SK-N-SH (cell line): ENCODE data around the gene NRTN. TPM values are rescaled to one million over a fixed set of nuclear protein-coding genes. Genes with fewer than 3 reads are reported as not detected.
"Not testable (repeated sequence)": the region's sequence is repeated elsewhere in the genome, so short reads cannot be mapped to it uniquely, and the experiment has no call there.

Experiments
- CTCF ChIA-PET: fragments of 300-600, 350-600 bp; formaldehyde crosslinking; extraction: SDS; loops from one replicate; lab custom pipeline; 2021; lab: Yijun Ruan, JAX
- POLR2A ChIA-PET: fragments of 350-600 bp; sonication (Branson Sonifier 250); formaldehyde crosslinking; extraction: SDS; loops from one replicate; lab custom pipeline; 2020; ENCODE audit warnings: antibody characterized with exemption, inconsistent platforms; lab: Yijun Ruan, JAX
- DNase-seq: peaks from one replicate; pipeline ENCODE4 v3.0.0; 2012
- H2AFZ ChIP-seq: fragments of 200-600 bp; sonication (generic); 2 replicates; pipeline ENCODE4 v1.8.1; 2016; ENCODE audit warnings: antibody characterized with exemption, mild to moderate bottlenecking, low read depth
- H3F3A ChIP-seq: fragments of 200-600 bp; sonication (generic); replicated peaks from 2 replicates; pipeline ENCODE3; 2016; ENCODE audit warnings: antibody characterized with exemption, mild to moderate bottlenecking; ENCODE audit not compliant: insufficient read depth
- H3K27ac ChIP-seq, 2 experiments: fragments of 200-500 bp in 1 of 2; fragments of 200-600 bp in 1 of 2; sonication (Bioruptor generic) in 1 of 2; sonication (generic), shearing (Covaris generic) in 1 of 2; 2 replicates each; pipeline versions ENCODE4 v1.5.1 to v1.6.1; 2014 to 2016; ENCODE audit warnings: low read depth in 2 of 2, inconsistent platforms in 1 of 2, low read length in 1 of 2, mild to moderate bottlenecking in 1 of 2, mixed read lengths in 1 of 2
- H3K27me3 ChIP-seq: fragments of 200-600 bp; sonication (generic), shearing (Covaris generic); 2 replicates; pipeline ENCODE4 v1.6.1; 2016; ENCODE audit warnings: mixed run types; ENCODE audit not compliant: insufficient read depth
- H3K36me3 ChIP-seq, 2 experiments: fragments of 200-500 bp in 1 of 2; fragments of 200-600 bp in 1 of 2; sonication (Bioruptor generic) in 1 of 2; sonication (generic) in 1 of 2; replicated peaks in 1 of 2; 2 replicates each; pipeline versions ENCODE3 to v1.5.1; 2014 to 2016; ENCODE audit warnings: low read length in 1 of 2, mild to moderate bottlenecking in 1 of 2; ENCODE audit not compliant: insufficient read depth in 2 of 2, control insufficient read depth in 1 of 2
- H3K4me1 ChIP-seq, 2 experiments: fragments of 200-500 bp in 1 of 2; fragments of 200-600 bp in 1 of 2; sonication (Bioruptor generic) in 1 of 2; sonication (generic), shearing (Covaris generic) in 1 of 2; 2 replicates each; pipeline versions ENCODE4 v1.5.1 to v1.6.1; 2014 to 2016; ENCODE audit warnings: low read depth in 1 of 2, low read length in 1 of 2, mixed run types in 1 of 2; ENCODE audit not compliant: insufficient read depth in 2 of 2, control insufficient read depth in 1 of 2
- H3K4me2 ChIP-seq: fragments of 200-600 bp; sonication (generic), shearing (Covaris generic); 2 replicates; pipeline ENCODE4 v1.6.1; 2017; ENCODE audit warnings: mixed run types
- H3K4me3 ChIP-seq, 2 experiments: fragments of 200-500 bp in 1 of 2; fragments of 200-600 bp in 1 of 2; sonication (Bioruptor generic) in 1 of 2; sonication (generic), shearing (Covaris generic) in 1 of 2; 2 replicates each; pipeline versions ENCODE4 v1.5.1 to v1.8.1; 2014 to 2016; ENCODE audit warnings: low read depth in 2 of 2, inconsistent platforms in 1 of 2, low read length in 1 of 2, mild to moderate bottlenecking in 1 of 2, mixed read lengths in 1 of 2, moderate library complexity in 1 of 2
- H3K79me2 ChIP-seq: fragments of 200-600 bp; sonication (generic); 2 replicates; pipeline ENCODE4 v1.8.1; 2017; ENCODE audit warnings: mild to moderate bottlenecking; ENCODE audit not compliant: insufficient read depth
- H3K9ac ChIP-seq: fragments of 200-600 bp; sonication (generic); 2 replicates; pipeline ENCODE4 v1.6.1; 2017; ENCODE audit warnings: mixed run types
- H3K9me2 ChIP-seq: fragments of 200-600 bp; sonication (generic); 2 replicates; pipeline ENCODE4 v1.6.1; 2017; ENCODE audit warnings: mixed run types
- H3K9me3 ChIP-seq: fragments of 200-600 bp; sonication (generic); 2 replicates; pipeline ENCODE4 v1.6.1; 2017; ENCODE audit warnings: mixed run types, mild to moderate bottlenecking, moderate library complexity
- H4K20me1 ChIP-seq: fragments of 200-600 bp; sonication (generic); 2 replicates; pipeline ENCODE4 v1.6.1; 2017; ENCODE audit warnings: mild to moderate bottlenecking, mixed run types; ENCODE audit not compliant: insufficient read depth
- CHD2 ChIP-seq: fragments of 150-350 bp; IDR thresholded peaks from 2 replicates; pipeline ENCODE4 v1.6.1; 2018; ENCODE audit warnings: low read length; ENCODE audit not compliant: partially characterized antibody
- FOXJ3 ChIP-seq: sonication (generic); formaldehyde crosslinking; IDR thresholded peaks from 2 replicates; pipeline ENCODE4 v1.5.1; 2020; ENCODE audit warnings: mild to moderate bottlenecking, missing genetic modification reagents
- GATA2 ChIP-seq: sonication (generic); formaldehyde crosslinking; IDR thresholded peaks from 2 replicates; pipeline ENCODE4 v1.5.0; 2020; ENCODE audit warnings: mild to moderate bottlenecking, missing genetic modification reagents
- JUND ChIP-seq: IDR thresholded peaks from 2 replicates; pipeline ENCODE4 v1.4.0; 2012
- MXI1 ChIP-seq: IDR thresholded peaks from 2 replicates; pipeline ENCODE4 v1.6.1; 2012; ENCODE audit warnings: mild to moderate bottlenecking, low read depth, low read length, improper control_type of control experiment
- RAD21 ChIP-seq: IDR thresholded peaks from 2 replicates; pipeline ENCODE4 v1.6.1; 2012; ENCODE audit warnings: mild to moderate bottlenecking, low read length
- RFX5 ChIP-seq: IDR thresholded peaks from 2 replicates; pipeline ENCODE4 v1.6.1; 2012; ENCODE audit warnings: mild to moderate bottlenecking, improper control_type of control experiment, low read length
- RXRA ChIP-seq: IDR thresholded peaks from 2 replicates; pipeline ENCODE4 v1.4.0; 2012; ENCODE audit warnings: low read depth, mild to moderate bottlenecking, borderline replicate concordance
- TAF1 ChIP-seq: IDR thresholded peaks from 2 replicates; pipeline ENCODE4 v1.6.1; 2012; ENCODE audit warnings: low read depth, mild to moderate bottlenecking, low read length, moderate library complexity, borderline replicate concordance
- YY1 ChIP-seq: IDR thresholded peaks from 2 replicates; pipeline ENCODE4 v1.4.0; 2012; ENCODE audit warnings: low read depth, mild to moderate bottlenecking
- WGBS: methylation state at CpG from one replicate; pipeline ENCODE4 v1.1.6; 2017; ENCODE audit warnings: low lambda C conversion rate; 5-methylcytosine and 5-hydroxymethylcytosine counted together
- polyA plus RNA-seq, 3 experiments: library from polyadenylated mRNA; depleted of rRNA; stranded (reverse); fragments of >200 nt; gene quantifications; 2 replicates each; pipeline ENCODE4 v1.2.3, GENCODE V29; 2012
- TF ChIP-seq, protein P1 (sequence below): IDR thresholded peaks from 2 replicates; pipeline ENCODE4 v1.4.0; 2012; ENCODE audit warnings: low read depth, borderline replicate concordance
- TF ChIP-seq, protein P2 (sequence below): IDR thresholded peaks from 2 replicates; pipeline ENCODE4 v1.4.0; 2012; ENCODE audit warnings: low read depth, borderline replicate concordance
- TF ChIP-seq, protein P3 (sequence below): fragments of 200-600 bp; sonication (generic); IDR thresholded peaks from 2 replicates; pipeline ENCODE4 v1.6.1; 2017; ENCODE audit warnings: antibody characterized with exemption, mild to moderate bottlenecking, moderate library complexity
- TF ChIP-seq, protein P4 (sequence below): IDR thresholded peaks from 2 replicates; pipeline ENCODE4 v1.4.0; 2012; ENCODE audit warnings: low read depth

The NRTN gene
- polyA plus RNA-seq, 1 of the 3 experiments (the other 2 are of a cell fraction), result 0.99 TPM

DNA sequence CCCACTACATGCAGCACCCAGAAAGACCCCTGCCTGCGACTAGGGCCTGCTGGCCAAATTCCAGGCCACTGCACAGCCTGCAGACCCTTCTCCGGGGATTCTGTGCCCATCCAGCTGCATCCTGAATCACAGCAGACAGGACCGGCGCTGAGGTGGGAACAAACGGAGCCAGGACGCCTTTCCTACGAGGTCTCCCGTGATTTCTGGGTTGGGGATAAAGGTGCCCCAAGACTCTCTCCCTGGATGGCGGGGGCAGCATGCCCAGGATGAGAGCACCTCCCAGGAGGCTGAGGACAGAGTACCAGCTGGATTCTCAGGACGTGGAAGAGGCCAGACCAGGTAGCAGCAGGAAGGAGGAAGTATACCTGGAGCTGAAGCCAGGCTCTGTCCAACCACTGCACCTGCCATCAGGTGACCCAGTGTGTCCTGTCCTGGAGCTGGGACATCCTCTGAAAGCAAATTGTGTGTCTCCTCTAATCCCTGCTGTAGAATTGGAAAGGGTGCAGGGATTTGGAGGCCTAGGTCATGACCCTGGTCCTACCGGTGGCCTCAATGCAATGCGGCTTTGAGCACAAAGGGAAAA, 68.8 kb downstream of the NRTN start (continued):
- TF ChIP-seq, protein P1, sequence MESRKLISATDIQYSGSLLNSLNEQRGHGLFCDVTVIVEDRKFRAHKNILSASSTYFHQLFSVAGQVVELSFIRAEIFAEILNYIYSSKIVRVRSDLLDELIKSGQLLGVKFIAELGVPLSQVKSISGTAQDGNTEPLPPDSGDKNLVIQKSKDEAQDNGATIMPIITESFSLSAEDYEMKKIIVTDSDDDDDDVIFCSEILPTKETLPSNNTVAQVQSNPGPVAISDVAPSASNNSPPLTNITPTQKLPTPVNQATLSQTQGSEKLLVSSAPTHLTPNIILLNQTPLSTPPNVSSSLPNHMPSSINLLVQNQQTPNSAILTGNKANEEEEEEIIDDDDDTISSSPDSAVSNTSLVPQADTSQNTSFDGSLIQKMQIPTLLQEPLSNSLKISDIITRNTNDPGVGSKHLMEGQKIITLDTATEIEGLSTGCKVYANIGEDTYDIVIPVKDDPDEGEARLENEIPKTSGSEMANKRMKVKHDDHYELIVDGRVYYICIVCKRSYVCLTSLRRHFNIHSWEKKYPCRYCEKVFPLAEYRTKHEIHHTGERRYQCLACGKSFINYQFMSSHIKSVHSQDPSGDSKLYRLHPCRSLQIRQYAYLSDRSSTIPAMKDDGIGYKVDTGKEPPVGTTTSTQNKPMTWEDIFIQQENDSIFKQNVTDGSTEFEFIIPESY, result no peak
- TF ChIP-seq JUND (no peak), RAD21 (no peak)
- TF ChIP-seq, protein P2, sequence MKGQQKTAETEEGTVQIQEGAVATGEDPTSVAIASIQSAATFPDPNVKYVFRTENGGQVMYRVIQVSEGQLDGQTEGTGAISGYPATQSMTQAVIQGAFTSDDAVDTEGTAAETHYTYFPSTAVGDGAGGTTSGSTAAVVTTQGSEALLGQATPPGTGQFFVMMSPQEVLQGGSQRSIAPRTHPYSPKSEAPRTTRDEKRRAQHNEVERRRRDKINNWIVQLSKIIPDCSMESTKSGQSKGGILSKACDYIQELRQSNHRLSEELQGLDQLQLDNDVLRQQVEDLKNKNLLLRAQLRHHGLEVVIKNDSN, result no peak

DNA sequence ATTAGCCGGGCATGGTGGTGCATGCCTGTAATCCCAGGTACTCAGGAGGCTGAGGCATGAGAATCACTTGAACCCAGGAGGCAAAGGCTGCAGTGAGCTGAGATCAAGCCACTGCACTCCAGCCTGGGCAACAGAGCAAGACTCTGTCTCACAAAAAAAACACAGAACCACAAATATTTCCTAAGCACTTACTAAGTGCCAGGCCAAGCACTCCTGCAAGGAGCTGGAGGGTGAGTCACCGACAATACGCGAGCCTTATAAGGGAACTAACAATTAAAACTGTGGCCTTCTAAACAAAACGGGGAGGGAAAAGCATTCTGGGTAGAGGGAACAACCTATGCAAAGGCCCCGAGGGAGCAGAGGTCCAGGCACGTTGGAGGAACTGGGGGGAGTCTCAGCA, 69.6 kb downstream of the NRTN start:
- H2AFZ ChIP-seq, H3K4me2 ChIP-seq, H4K20me1 ChIP-seq, CTCF ChIA-PET, H3K79me2 ChIP-seq, H3K27ac ChIP-seq, H3K4me3 ChIP-seq, H3K9me3 ChIP-seq, H3K9me2 ChIP-seq, H3F3A ChIP-seq, H3K27me3 ChIP-seq, H3K9ac ChIP-seq, DNase-seq, H3K36me3 ChIP-seq, H3K4me1 ChIP-seq, POLR2A ChIA-PET: not testable (repeated sequence)
- 66% methylated on average over 7 of the region's 7 CpGs for WGBS

DNA sequence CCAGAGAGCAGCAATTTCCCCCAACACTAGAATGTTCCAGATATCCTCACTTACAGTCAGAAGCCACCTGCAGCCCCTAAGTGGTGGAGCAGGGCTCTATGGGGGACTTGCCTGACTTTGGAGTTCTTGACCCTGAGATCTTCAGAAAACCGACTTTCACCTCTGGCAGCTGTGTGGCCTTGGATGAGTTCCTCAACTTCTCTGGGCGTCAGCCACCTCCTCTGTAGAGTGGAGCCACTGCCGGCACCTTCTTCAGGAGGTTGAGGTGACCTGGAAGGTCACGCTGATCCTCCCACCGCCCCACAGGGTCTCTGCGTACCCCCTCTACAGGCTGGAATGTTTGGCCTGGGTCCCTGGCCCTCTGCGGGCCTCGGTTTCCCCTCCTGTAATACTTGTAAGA, 72.6 kb downstream of the NRTN start:
- Histone ChIP-seq H2AFZ (no peak overlapping the region), H3K27me3 (no peaks in the 10 kb centered on the region; the same call in 1 of the 2 replicates), H3K4me2 (no peak overlapping the region), H3K9me3 (no peaks in the 10 kb centered on the region), H4K20me1 (no peaks in the 10 kb centered on the region), H3K36me3 (no peaks in the 10 kb centered on the region), H3K9ac (no peak overlapping the region), H3K79me2 (no peaks in the 10 kb centered on the region), H3K27ac (no peak overlapping the region), H3F3A (no peaks in the 10 kb centered on the region), H3K9me2 (no peaks in the 10 kb centered on the region), H3K4me1 (peaks cover 0 to 6% of the 10 kb centered on the region in 2 experiments; a peak in 1 of 4 replicates), H3K4me3 (no peak overlapping the region)
- 87% methylated on average over 5 of the region's 8 CpGs for WGBS
- ChIA-PET POLR2A (no interaction called here), CTCF (no interaction called here)
- no peak for DNase-seq
- no peak for TF ChIP-seq JUND
- no peak for TF ChIP-seq GATA2 (CRISPR knock-in tag)
- TF ChIP-seq TAF1, result no peak
- no peak for TF ChIP-seq YY1
- TF ChIP-seq, protein P3, sequence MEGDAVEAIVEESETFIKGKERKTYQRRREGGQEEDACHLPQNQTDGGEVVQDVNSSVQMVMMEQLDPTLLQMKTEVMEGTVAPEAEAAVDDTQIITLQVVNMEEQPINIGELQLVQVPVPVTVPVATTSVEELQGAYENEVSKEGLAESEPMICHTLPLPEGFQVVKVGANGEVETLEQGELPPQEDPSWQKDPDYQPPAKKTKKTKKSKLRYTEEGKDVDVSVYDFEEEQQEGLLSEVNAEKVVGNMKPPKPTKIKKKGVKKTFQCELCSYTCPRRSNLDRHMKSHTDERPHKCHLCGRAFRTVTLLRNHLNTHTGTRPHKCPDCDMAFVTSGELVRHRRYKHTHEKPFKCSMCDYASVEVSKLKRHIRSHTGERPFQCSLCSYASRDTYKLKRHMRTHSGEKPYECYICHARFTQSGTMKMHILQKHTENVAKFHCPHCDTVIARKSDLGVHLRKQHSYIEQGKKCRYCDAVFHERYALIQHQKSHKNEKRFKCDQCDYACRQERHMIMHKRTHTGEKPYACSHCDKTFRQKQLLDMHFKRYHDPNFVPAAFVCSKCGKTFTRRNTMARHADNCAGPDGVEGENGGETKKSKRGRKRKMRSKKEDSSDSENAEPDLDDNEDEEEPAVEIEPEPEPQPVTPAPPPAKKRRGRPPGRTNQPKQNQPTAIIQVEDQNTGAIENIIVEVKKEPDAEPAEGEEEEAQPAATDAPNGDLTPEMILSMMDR, result no peak
- TF ChIP-seq CHD2, result no peak
- no peak for TF ChIP-seq FOXJ3 (CRISPR knock-in tag)
- no peak for TF ChIP-seq MXI1
- no peak for TF ChIP-seq RXRA
- TF ChIP-seq RFX5, result no peak
- TF ChIP-seq, protein P4, sequence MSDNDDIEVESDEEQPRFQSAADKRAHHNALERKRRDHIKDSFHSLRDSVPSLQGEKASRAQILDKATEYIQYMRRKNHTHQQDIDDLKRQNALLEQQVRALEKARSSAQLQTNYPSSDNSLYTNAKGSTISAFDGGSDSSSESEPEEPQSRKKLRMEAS, result no peak
